GM18511 (cell line): Measurements from ENCODE around the gene LDAH.

Experiments used
- ATAC-seq: cut with Tn5 transposase; IDR thresholded peaks from one replicate; pipeline ENCODE4 v1.9.1; 2021; ENCODE audit warnings: mild to moderate bottlenecking, moderate library complexity; ENCODE audit not compliant: unreplicated experiment

LDAH gene

GRCh38 chr2:20669562-20670314 is 153.2 kb downstream of the LDAH start:
- ATAC-seq, result no peak

- no peak for ATAC-seq
Observed at GRCh38 chr2:20668871-20669475, 153.9 kb downstream of the LDAH start.

- ATAC-seq, result no peak
Observed at GRCh38 chr2:20668451-20668850, 154.4 kb downstream of the LDAH start.

- no peak for ATAC-seq
Observed at GRCh38 chr2:20667531-20668401, 155.1 kb downstream of the LDAH start.

GRCh38 chr2:20667151-20667530 is 155.8 kb downstream of the LDAH start:
- ATAC-seq, result no peak

- ATAC-seq, result no peak
Observed at GRCh38 chr2:20666304-20667150, 156.4 kb downstream of the LDAH start, which contains the start of gene GDF7. Gene GDF7 (plus strand): TSS chr2:20667144. CDS start chr2:20667240, 96 bp downstream.

- ATAC-seq, result no peak
Observed at GRCh38 chr2:20666005-20666303, 156.9 kb downstream of the LDAH start.

- no peak for ATAC-seq
Observed at GRCh38 chr2:20665243-20666004, 157.5 kb downstream of the LDAH start.

GRCh38 chr2:20664431-20665242 is 158.3 kb downstream of the LDAH start:
- no peak for ATAC-seq

- ATAC-seq, result no peak
Observed at GRCh38 chr2:20664071-20664390, 158.9 kb downstream of the LDAH start.

- ATAC-seq, result no peak
Observed at GRCh38 chr2:20663196-20664070, 159.5 kb downstream of the LDAH start.

GRCh38 chr2:20662308-20662937 is 160.5 kb downstream of the LDAH start:
- ATAC-seq, result no peak

- ATAC-seq, result peak; percentile 61
Observed at GRCh38 chr2:20661421-20662307, 161.2 kb downstream of the LDAH start.

GRCh38 chr2:20660506-20661420 is 162.1 kb downstream of the LDAH start:
- no peak for ATAC-seq

GRCh38 chr2:20657522-20658235 is 165.2 kb downstream of the LDAH start:
- no peak for ATAC-seq
